ENCODE results near the gene SFTPA2.
"Not testable (repeated sequence)": the region's sequence is repeated elsewhere in the genome, so short reads cannot be mapped to it uniquely, and the experiment has no call there.

Gene SFTPA2

DNA sequence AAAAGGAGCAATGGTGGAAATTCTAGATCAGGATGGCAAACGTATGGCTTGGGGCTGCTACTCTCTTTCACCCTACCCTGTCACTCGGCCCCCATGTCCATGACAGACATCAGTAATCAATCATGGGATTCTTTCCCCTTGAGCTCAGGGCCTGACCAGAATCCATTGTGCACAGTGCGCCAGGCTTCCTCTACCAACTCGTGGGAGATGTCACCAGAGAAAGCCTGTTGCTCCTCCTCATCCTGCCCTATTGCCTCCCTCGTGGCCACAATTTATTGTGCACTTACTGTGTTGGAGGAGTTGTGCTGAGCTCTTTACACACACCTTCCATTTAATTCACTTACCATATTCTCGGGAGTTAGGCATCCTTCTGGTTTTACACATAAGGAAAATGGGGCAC, 21.9 kb downstream of the SFTPA2 start:
- H3K9me3 ChIP-seq (replicated peaks; ENCODE audit: insufficient read depth, low read length); H3K9me2 ChIP-seq (replicated peaks; ENCODE audit: insufficient read depth, low read length); H3K36me3 ChIP-seq (replicated peaks; ENCODE audit: insufficient read depth, low read length); H2AFZ ChIP-seq (ENCODE audit: low read length); H3K4me1 ChIP-seq (ENCODE audit: low read length); H3F3A ChIP-seq (ENCODE audit: insufficient read depth, low read length); H3K79me2 ChIP-seq (ENCODE audit: low read length); H3K9ac ChIP-seq (ENCODE audit: low read length); H3K4me3 ChIP-seq (ENCODE audit: low read length); DNase-seq; H3K27me3 ChIP-seq (replicated peaks; ENCODE audit: insufficient read depth, low read length); H4K20me1 ChIP-seq (ENCODE audit: insufficient read depth, low read length); H3K4me2 ChIP-seq (ENCODE audit: low read depth, low read length); H3K27ac ChIP-seq (ENCODE audit: low read length): not testable (repeated sequence)

DNA sequence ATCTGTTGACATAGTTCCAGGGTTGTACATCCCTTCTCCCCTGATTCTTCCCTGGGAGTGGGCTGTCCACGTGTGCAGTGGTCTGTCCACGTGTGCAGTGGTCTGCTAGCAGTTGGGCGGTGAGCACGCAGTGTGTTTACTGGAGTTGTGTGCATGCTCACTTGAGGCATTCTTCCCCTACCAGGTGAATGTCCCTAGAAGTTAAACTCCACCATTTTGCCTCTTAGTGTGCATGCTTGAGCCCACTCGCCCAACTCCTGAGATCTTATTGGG, 26.4 kb downstream of the SFTPA2 start:
- not testable (repeated sequence) for H4K20me1 ChIP-seq (ENCODE audit: insufficient read depth, low read length); H3K4me3 ChIP-seq (ENCODE audit: low read length); H3K79me2 ChIP-seq (ENCODE audit: low read length); H3K9ac ChIP-seq (ENCODE audit: low read length); H3K27ac ChIP-seq (ENCODE audit: low read length); H3K27me3 ChIP-seq (replicated peaks; ENCODE audit: insufficient read depth, low read length); H2AFZ ChIP-seq (ENCODE audit: low read length); H3K4me2 ChIP-seq (ENCODE audit: low read depth, low read length); H3F3A ChIP-seq (ENCODE audit: insufficient read depth, low read length); DNase-seq; H3K9me3 ChIP-seq (replicated peaks; ENCODE audit: insufficient read depth, low read length); H3K9me2 ChIP-seq (replicated peaks; ENCODE audit: insufficient read depth, low read length); H3K4me1 ChIP-seq (ENCODE audit: low read length); H3K36me3 ChIP-seq (replicated peaks; ENCODE audit: insufficient read depth, low read length)

DNA sequence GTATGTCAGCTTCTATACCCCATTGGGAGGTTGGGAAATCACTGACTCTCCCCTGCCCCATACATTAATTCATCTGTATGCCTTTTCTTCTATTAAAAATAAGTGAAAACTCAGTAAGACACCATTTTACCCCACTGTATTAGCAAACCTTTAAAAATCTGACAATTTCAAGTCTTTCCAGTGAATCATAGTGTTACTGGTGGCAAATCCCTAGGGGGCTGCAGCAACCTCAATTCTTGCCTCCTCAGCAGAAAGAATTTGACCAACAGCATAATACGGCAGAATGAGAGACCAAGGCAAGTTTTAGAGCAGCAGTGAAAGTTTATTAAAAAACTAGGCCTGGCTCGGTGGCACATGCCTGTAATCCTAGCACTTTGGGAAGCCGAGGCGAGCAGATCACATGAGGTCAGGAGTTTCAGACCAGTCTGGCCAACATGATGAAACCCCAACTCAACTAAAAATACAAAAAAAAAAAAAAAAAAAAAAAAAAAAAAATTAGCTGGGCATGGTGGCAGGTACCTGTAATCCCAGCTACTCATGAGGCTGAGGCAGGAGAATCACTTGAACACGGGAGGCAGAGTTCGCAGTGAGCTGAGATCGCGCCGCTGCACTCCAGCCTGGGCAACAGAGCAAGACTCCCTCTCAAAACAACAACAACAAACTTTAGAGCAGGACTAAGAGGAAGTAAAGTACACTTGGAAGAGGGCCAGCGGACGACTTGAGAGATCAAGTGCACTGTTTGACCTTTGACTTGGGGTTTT, 26.9 kb downstream of the SFTPA2 start:
- not testable (repeated sequence) for H3K36me3 ChIP-seq (replicated peaks; ENCODE audit: insufficient read depth, low read length); H3K9me2 ChIP-seq (replicated peaks; ENCODE audit: insufficient read depth, low read length); H4K20me1 ChIP-seq (ENCODE audit: insufficient read depth, low read length); H3K27ac ChIP-seq (ENCODE audit: low read length); H3K79me2 ChIP-seq (ENCODE audit: low read length); H3K4me2 ChIP-seq (ENCODE audit: low read depth, low read length); H3K9ac ChIP-seq (ENCODE audit: low read length); H3F3A ChIP-seq (ENCODE audit: insufficient read depth, low read length); H3K4me3 ChIP-seq (ENCODE audit: low read length); H3K27me3 ChIP-seq (replicated peaks; ENCODE audit: insufficient read depth, low read length); H2AFZ ChIP-seq (ENCODE audit: low read length); H3K9me3 ChIP-seq (replicated peaks; ENCODE audit: insufficient read depth, low read length); DNase-seq; H3K4me1 ChIP-seq (ENCODE audit: low read length)

DNA sequence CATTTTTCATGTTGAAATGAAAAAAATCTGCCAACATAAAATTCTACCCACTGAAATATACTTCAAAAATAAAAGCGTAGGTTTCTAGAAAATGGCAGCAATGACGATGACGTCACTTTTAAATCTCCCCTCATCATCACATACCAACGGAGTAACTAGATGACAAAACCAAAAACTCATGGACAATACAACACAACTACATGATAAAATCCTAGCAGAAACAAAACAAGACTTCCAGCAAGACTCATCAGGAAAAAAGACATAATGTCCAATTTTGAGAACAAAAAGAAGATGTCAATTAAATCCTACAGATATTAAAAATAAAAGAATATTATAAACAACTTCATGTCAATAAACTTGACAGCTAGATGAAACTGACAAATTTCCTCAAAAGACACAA, 31.9 kb downstream of the SFTPA2 start:
- not testable (repeated sequence) for DNase-seq

DNA sequence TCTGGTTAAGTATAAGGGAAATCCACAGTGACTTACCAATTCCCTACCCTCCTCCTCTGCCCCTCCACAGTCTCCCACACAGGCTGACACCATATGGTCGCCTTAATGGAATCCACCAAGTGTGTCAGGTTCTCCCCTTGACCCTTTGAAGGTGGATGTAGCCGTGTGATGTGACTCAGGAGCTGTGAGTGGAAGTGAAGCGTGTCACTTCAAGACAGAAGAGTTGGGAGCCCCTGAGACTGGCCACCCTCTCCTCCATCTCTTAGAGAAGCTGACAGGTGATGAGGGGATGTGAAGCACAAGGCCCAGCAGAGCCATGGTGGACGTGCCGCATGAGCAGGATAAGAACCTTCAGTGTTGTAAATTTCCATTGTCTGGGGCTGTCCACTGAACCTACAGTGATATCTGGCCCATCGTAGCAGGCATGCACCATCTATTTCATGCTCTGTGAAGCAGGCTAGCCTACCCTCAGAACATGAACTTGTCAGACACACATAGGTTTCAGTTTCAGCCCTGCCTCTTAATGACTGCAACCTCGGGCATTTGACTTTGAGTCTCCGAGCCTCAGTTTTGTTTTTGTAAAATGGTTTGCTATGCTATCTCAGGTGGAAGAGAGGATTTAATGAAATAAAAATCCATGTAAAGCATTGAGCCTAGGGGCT, 35.0 kb downstream of the SFTPA2 start:
- not testable (repeated sequence) for H3K4me1 ChIP-seq (ENCODE audit: low read length); H3K27me3 ChIP-seq (replicated peaks; ENCODE audit: insufficient read depth, low read length); H3F3A ChIP-seq (ENCODE audit: insufficient read depth, low read length); H3K27ac ChIP-seq (ENCODE audit: low read length); H3K79me2 ChIP-seq (ENCODE audit: low read length); H3K4me3 ChIP-seq (ENCODE audit: low read length); H2AFZ ChIP-seq (ENCODE audit: low read length); H3K36me3 ChIP-seq (replicated peaks; ENCODE audit: insufficient read depth, low read length); H3K9ac ChIP-seq (ENCODE audit: low read length); H4K20me1 ChIP-seq (ENCODE audit: insufficient read depth, low read length); H3K9me2 ChIP-seq (replicated peaks; ENCODE audit: insufficient read depth, low read length); DNase-seq; H3K9me3 ChIP-seq (replicated peaks; ENCODE audit: insufficient read depth, low read length); H3K4me2 ChIP-seq (ENCODE audit: low read depth, low read length)

More for the DNA sequence above, 31.9 kb downstream of the SFTPA2 start:
- H3K79me2 ChIP-seq (ENCODE audit: low read length); H3K4me1 ChIP-seq (ENCODE audit: low read length); H3K27ac ChIP-seq (ENCODE audit: low read length); H3K9me2 ChIP-seq (replicated peaks; ENCODE audit: insufficient read depth, low read length); H3K4me2 ChIP-seq (ENCODE audit: low read depth, low read length); H3K36me3 ChIP-seq (replicated peaks; ENCODE audit: insufficient read depth, low read length); H3K9me3 ChIP-seq (replicated peaks; ENCODE audit: insufficient read depth, low read length); H3K27me3 ChIP-seq (replicated peaks; ENCODE audit: insufficient read depth, low read length); H3K9ac ChIP-seq (ENCODE audit: low read length); H2AFZ ChIP-seq (ENCODE audit: low read length); H3F3A ChIP-seq (ENCODE audit: insufficient read depth, low read length); H3K4me3 ChIP-seq (ENCODE audit: low read length); H4K20me1 ChIP-seq (ENCODE audit: insufficient read depth, low read length): not testable (repeated sequence)

DNA sequence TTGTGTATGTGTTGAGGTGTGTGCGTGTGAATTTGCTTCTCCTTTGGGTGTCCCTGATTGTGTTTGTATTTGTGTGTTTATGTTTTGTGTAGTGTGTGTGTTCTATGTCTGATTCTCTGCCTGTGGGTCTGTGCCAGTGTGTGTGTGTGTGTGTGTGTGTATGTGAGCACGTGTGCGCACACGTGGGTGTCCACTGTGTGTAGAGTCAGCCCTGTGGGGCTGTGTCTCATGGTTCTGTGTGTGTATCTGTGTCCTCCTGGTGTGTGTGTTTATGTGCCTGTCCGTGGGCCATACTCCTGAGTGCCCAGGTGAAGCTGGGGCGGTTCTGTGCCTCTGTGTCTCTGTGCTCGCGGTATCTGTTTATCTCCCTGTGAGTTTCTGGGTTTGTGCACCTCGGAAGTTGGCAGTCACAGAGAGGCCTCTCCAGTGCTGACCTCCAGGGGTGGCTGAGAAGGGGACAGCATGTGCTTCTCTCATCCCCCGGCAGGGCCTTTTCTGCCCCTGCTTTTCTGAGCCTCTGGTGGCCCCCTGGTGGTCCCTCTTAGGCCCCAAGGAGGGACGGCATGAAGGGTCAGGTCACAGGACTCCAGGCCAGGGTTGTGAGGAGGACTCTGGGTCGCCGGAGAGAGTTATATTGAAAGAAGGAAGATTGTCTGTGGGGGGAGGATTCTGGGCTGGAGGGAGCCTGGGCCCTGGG, 36.9 kb downstream of the SFTPA2 start:
- H3K79me2 ChIP-seq (ENCODE audit: low read length); H3K36me3 ChIP-seq (replicated peaks; ENCODE audit: insufficient read depth, low read length); DNase-seq; H3K9me3 ChIP-seq (replicated peaks; ENCODE audit: insufficient read depth, low read length); H3K9ac ChIP-seq (ENCODE audit: low read length); H3F3A ChIP-seq (ENCODE audit: insufficient read depth, low read length); H2AFZ ChIP-seq (ENCODE audit: low read length); H4K20me1 ChIP-seq (ENCODE audit: insufficient read depth, low read length); H3K27me3 ChIP-seq (replicated peaks; ENCODE audit: insufficient read depth, low read length); H3K4me2 ChIP-seq (ENCODE audit: low read depth, low read length); H3K9me2 ChIP-seq (replicated peaks; ENCODE audit: insufficient read depth, low read length); H3K4me1 ChIP-seq (ENCODE audit: low read length); H3K27ac ChIP-seq (ENCODE audit: low read length); H3K4me3 ChIP-seq (ENCODE audit: low read length): not testable (repeated sequence)

DNA sequence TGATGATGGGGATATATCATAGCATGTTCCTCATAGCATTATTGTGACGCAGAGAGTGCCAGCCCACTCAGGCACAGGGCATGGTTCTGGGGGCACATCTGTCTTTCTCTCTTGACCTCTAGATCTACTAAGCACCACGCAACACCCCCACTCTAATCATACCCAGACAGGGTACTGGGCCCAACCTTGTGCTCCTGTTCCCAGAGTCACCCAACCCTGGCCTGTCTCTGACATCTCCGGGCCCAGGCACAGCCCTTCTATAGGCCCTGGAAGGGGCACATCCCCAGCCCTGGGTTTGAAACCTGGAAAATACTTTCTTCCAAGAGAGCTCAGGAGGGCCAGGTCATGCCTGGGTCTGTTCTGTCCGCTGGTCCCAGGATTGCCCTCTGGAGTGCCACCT, 37.7 kb downstream of the SFTPA2 start:
- not testable (repeated sequence) for H3K4me2 ChIP-seq (ENCODE audit: low read depth, low read length); H3F3A ChIP-seq (ENCODE audit: insufficient read depth, low read length); H3K4me3 ChIP-seq (ENCODE audit: low read length); DNase-seq; H3K27ac ChIP-seq (ENCODE audit: low read length); H3K9ac ChIP-seq (ENCODE audit: low read length); H3K79me2 ChIP-seq (ENCODE audit: low read length); H4K20me1 ChIP-seq (ENCODE audit: insufficient read depth, low read length); H3K9me2 ChIP-seq (replicated peaks; ENCODE audit: insufficient read depth, low read length); H3K4me1 ChIP-seq (ENCODE audit: low read length); H3K9me3 ChIP-seq (replicated peaks; ENCODE audit: insufficient read depth, low read length); H3K27me3 ChIP-seq (replicated peaks; ENCODE audit: insufficient read depth, low read length); H3K36me3 ChIP-seq (replicated peaks; ENCODE audit: insufficient read depth, low read length); H2AFZ ChIP-seq (ENCODE audit: low read length)

DNA sequence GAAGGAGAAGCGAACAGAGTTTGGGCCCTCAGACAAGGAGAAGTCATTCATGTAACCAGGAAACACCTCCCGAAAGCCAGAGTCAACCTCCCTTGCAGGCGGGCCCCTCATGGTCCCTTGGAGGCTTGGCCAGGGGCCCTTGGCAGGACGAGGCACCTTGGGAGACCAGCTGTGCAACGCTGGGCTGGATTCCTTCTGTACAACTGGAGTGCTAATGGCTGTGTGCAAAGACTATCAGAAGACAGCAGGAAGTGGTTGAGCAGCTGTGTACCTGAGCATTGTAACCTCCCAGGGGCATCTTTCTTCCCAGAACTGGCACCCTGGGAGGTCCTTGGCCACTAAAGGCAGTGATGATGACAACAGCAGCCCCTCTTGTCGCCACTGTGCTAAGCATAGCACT, 38.5 kb downstream of the SFTPA2 start:
- H3K79me2 ChIP-seq (ENCODE audit: low read length); H3K27ac ChIP-seq (ENCODE audit: low read length); H4K20me1 ChIP-seq (ENCODE audit: insufficient read depth, low read length); H3K36me3 ChIP-seq (replicated peaks; ENCODE audit: insufficient read depth, low read length); H3K4me3 ChIP-seq (ENCODE audit: low read length); H3K27me3 ChIP-seq (replicated peaks; ENCODE audit: insufficient read depth, low read length); H3K4me2 ChIP-seq (ENCODE audit: low read depth, low read length); H3K9me3 ChIP-seq (replicated peaks; ENCODE audit: insufficient read depth, low read length); H2AFZ ChIP-seq (ENCODE audit: low read length); H3K9me2 ChIP-seq (replicated peaks; ENCODE audit: insufficient read depth, low read length); H3K9ac ChIP-seq (ENCODE audit: low read length); H3F3A ChIP-seq (ENCODE audit: insufficient read depth, low read length); H3K4me1 ChIP-seq (ENCODE audit: low read length): not testable (repeated sequence)
- peak; percentile 10 for DNase-seq
